Stimulated activated naive CD4-positive, alpha-beta T cell (primary cell): ENCODE data around the gene ZNF559.

Source experiments
- DNase-seq, 6 experiments: peaks; one replicate each; lab custom pipeline; 2025; lab: John Stamatoyannopoulos, UW

The ZNF559 gene

DNA sequence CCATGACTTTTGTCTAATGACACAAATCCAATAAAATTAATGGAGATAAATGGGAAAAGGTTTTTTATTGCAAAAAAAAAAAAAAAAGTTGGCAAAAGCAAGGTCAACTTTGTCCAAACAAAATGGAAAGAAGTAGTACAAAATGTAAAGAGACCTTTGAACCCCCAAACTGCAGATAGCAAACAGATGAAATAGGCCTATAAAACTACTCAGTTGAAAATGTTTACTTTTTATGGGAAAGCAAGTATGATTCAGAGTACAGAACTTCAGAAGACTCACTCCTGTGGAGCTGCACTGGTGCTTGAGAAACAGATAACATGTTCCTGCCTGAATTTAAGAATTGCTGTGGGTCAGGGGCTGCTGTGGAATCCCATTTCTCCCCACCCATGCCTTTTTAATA lies 29.0 kb downstream of the ZNF559 start:
- no peak for DNase-seq

DNA sequence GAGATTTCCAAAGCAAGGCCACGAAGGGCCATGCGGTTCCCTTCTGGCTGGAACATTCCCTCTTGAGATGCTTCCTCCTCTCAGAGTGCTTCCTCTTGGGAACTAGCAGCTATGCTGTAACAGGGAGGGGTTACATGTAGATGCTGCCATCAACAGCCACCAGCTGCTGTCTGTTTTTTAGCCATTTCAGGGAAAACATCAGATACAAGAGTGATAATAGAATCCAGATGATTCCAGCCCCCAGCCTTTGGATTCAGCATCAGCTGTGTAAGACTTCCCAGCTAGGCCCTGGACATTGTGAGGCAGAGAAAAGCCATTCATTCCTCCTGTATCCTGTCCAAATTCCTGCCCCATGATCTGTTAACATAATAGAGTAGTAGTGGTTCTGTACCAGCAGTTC lies 30.7 kb downstream of the ZNF559 start:
- no peak for DNase-seq

DNA sequence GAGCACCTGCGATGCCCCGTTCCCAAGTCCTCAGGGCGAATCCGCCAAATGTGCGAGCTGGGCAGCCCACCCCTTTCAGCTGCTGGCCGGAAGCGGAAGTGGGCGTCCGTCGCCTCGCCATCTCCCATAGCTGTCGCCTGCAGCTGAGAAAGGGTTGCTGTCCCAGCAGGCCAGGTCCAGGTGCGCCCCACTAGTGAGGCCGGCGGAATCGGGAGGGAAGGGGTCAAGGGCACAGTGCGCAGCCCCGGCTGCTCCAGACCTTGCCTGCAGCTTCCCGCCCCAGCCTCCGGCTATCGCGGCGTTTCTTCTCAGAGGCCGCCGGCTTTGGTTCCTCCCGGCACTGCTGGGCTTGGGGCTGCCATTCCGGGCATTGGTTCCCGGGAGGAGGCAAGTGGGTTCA lies 38.9 kb downstream of the ZNF559 start, which contains the start of gene ZNF177:
Gene ZNF177 (plus strand): TSS at position 109 of the 400 bp plus-strand sequence. CDS start 15,299 bp downstream, outside the sequence.
- DNase-seq = no peak

DNA sequence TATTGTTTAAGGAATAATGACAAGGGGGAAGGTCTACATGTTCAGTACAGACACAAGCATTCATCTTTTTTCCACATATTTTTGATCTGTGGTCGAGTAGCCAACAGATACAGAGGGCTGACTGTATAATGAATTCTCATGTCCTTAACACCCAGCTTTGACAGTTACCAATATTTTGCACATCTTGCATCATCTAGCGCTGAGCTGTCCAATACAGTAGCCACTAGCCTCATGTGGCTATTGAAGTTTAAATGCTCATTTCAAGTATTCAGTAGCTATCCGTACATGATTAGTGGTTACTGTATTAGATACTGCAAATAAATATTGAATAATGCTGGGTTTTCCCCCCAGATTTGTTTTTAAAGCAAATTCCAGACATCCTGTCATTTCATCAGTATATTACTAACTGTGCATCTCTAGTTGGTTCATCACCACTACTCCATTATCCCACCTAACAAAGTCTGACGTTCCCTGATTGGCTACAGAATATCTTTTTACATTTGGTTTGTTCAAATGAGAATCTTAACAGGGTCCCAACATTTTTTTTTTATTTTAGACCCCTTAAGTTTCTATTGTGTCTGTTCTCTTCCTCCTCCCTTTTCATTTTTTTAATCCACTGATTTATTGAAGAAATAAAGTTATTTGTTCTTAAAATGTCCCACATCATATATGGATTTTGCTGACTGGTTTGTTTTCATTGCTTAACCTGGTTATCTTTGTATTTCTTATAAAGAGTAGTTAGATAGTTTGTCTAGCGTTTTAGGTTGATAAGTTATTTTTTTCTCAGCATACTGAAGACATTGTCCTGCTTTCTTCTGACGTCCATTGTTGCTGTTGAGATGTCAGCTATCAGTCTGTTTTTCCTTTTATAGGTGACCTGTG lies 47.0 kb downstream of the ZNF559 start:
- DNase-seq = no peak

DNA sequence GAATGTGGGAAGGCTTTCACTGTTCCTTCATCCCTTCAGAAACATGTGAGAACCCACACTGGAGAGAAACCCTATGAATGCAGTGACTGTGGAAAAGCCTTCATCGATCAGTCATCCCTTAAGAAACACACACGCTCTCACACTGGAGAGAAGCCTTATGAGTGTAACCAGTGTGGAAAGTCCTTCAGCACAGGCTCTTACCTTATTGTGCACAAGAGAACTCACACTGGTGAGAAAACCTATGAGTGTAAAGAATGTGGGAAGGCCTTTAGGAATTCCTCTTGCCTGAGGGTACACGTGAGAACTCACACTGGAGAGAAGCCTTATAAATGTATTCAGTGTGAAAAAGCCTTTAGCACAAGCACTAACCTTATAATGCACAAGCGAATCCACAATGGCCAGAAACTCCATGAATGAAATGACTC lies 57.4 kb downstream of the ZNF559 start:
- no peak for DNase-seq
